Epithelial cell of esophagus (primary cell): ENCODE data around the gene RPS6KC1.
"Not testable (repeated sequence)": the region's sequence is repeated elsewhere in the genome, so short reads cannot be mapped to it uniquely, and the experiment has no call there.

Source experiments
- DNase-seq: peaks from one replicate; pipeline ENCODE4 v3.0.0; 2010; ENCODE audit warnings: low read depth
- H3K4me3 ChIP-seq: 2 replicates; pipeline ENCODE4 v1.5.1; 2011; ENCODE audit warnings: mild to moderate bottlenecking, low read length, control low read depth
- CTCF ChIP-seq: IDR thresholded peaks from 2 replicates; pipeline ENCODE4 v1.5.1; 2011; ENCODE audit warnings: low read depth, mild to moderate bottlenecking, low read length, control low read depth, inconsistent platforms; ENCODE audit not compliant: insufficient read depth; ENCODE audit errors: missing control alignments

The RPS6KC1 gene

GRCh38 chr1:213110349-213111300 lies 59.6 kb downstream of the RPS6KC1 start:
- no peak for DNase-seq
- TF ChIP-seq CTCF = no peak
- no peak overlapping the region for H3K4me3 ChIP-seq

- DNase-seq = no peak
- no peak overlapping the region for H3K4me3 ChIP-seq
- TF ChIP-seq CTCF = no peak
These were observed 60.5 kb downstream of the RPS6KC1 start for GRCh38 chr1:213111502-213111901.

- DNase-seq, H3K4me3 ChIP-seq: not testable (repeated sequence)
These were observed 61.7 kb downstream of the RPS6KC1 start for GRCh38 chr1:213112723-213113122.

GRCh38 chr1:213117699-213118180 lies 66.7 kb downstream of the RPS6KC1 start:
- peak; percentile 10 for DNase-seq

GRCh38 chr1:213119794-213120193 lies 68.8 kb downstream of the RPS6KC1 start:
- peak; percentile 24 for DNase-seq
- no peak for TF ChIP-seq CTCF
- no peak overlapping the region for H3K4me3 ChIP-seq

More at GRCh38 chr1:213117699-213118180, 66.7 kb downstream of the RPS6KC1 start:
- H3K4me3 ChIP-seq = not testable (repeated sequence)

- H3K4me3 ChIP-seq = no peak overlapping the region
- TF ChIP-seq CTCF = no peak
- no peak for DNase-seq
These were observed 69.3 kb downstream of the RPS6KC1 start for GRCh38 chr1:213120386-213120785.

GRCh38 chr1:213120961-213121360 lies 69.9 kb downstream of the RPS6KC1 start:
- no peak for TF ChIP-seq CTCF
- DNase-seq = no peak
- no peak overlapping the region for H3K4me3 ChIP-seq

GRCh38 chr1:213122514-213122929 lies 71.5 kb downstream of the RPS6KC1 start:
- TF ChIP-seq CTCF = peak; percentile 33
- peak; percentile 62 for DNase-seq

More at GRCh38 chr1:213122514-213122929, 71.5 kb downstream of the RPS6KC1 start:
- no peak overlapping the region for H3K4me3 ChIP-seq
